ENCODE measurements around the gene LPIN2. TPM values are rescaled to one million over a fixed set of nuclear protein-coding genes. Genes with fewer than 3 reads are reported as not detected.

LPIN2 gene
- total RNA-seq, 1 donor from 2014 or later, result 11.0 TPM

DNA sequence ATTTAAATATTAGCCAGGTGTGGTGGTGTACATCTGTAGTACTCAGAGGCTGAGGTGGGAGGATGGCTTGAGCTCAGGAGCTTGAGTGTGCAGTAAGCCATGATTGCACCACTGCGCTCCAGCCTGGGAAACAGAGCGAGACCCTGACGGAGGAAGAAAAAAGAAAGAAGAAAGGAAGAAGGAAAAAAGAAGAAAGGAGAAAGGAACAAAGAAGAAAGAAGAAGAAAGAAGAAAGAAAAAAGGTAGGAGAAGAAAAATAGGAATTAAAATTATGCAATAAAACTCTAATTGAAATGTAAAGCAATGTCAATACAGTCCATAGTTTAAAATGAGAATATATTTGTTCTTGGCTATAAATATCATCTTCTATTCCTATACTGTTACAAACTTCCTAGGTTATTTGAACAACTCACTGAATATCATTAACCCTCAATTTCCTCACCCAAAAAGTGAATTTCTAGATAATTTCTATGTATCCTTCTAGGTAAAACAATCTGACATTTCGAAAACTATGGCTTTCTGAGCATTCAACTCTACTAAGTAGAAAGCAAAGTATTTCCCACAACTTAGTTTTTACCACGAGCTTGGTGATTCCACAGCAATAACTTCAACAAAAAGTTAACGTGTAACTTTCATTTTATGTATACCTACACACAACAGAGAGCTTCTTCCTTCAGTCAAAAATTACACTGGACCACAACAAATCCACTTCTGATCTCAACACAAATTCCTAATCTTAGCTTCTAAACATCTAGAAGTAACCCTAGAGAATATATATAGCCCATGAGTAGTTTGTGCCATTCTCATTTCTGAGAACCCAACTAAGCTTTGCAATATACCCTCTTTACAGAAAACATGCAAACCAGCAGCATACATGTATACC is 19.7 kb downstream of the LPIN2 start:
- no peak overlapping the region for H3K9ac ChIP-seq (ENCODE audit: low read depth in 1 of 3, low read length in 3 of 3)
- H3K27me3 ChIP-seq (ENCODE audit: control insufficient read depth in 3 of 3, insufficient read depth in 3 of 3, low read length in 3 of 3), result no peaks in the 10 kb centered on the region

DNA sequence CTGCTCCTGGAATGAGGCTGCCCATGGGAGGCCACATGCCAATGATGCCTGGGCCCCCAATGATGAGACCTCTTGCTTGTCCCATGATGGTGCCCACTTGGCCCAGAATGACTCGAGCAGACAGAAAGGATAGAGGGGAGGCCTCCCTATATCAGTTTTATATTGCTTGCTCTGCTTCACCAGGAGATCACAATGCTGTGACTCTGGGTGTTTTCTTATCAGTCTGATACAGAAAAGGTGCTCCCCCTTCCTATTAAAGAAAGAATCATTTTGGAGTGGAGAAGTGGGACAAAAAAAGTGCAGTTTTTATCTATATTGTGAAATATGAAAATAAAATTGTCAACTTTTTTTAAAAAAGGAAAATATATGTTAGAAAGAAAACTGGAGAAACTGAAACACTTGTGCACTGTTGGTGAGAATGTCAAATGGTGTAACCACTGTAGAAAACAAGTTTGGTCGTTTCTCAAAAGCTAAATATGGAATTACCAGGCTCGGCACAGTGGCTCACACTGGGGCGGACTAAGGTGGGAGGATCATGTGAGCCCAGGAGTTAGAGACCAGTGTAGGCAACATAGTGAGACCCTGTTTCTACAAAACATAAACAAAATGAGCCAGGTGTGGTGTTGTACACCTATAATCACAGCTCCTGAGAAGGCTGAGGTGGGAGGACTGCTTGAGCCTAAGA is 21.8 kb downstream of the LPIN2 start:
- Histone ChIP-seq H3K9me3 (ENCODE audit: control insufficient read depth in 3 of 3, low read length in 3 of 3) (no peaks in the 10 kb centered on the region), H3K4me3 (ENCODE audit: low read length in 3 of 3) (no peak overlapping the region), H3K27me3 (ENCODE audit: control insufficient read depth in 3 of 3, insufficient read depth in 3 of 3, low read length in 3 of 3) (no peaks in the 10 kb centered on the region), H3K36me3 (ENCODE audit: control insufficient read depth in 3 of 3, insufficient read depth in 3 of 3, low read length in 3 of 3) (no peaks in the 10 kb centered on the region), H3K27ac (ENCODE audit: low read depth, low read length) (no peak overlapping the region), H3K9ac (ENCODE audit: low read depth in 1 of 3, low read length in 3 of 3) (no peak overlapping the region), H3K4me1 (ENCODE audit: control insufficient read depth in 3 of 3, insufficient read depth in 3 of 3, low read length in 3 of 3) (no peaks in the 10 kb centered on the region)

More for the DNA sequence above, 19.7 kb downstream of the LPIN2 start:
- Histone ChIP-seq H3K9me3 (ENCODE audit: control insufficient read depth in 3 of 3, low read length in 3 of 3) (no peaks in the 10 kb centered on the region), H3K27ac (ENCODE audit: low read depth, low read length) (no peak overlapping the region), H3K36me3 (ENCODE audit: control insufficient read depth in 3 of 3, insufficient read depth in 3 of 3, low read length in 3 of 3) (no peaks in the 10 kb centered on the region), H3K4me1 (ENCODE audit: control insufficient read depth in 3 of 3, insufficient read depth in 3 of 3, low read length in 3 of 3) (peaks cover 8 to 10% (median 10%) of the 10 kb centered on the region in 3 donors), H3K4me3 (ENCODE audit: low read length in 3 of 3) (no peak overlapping the region)

DNA sequence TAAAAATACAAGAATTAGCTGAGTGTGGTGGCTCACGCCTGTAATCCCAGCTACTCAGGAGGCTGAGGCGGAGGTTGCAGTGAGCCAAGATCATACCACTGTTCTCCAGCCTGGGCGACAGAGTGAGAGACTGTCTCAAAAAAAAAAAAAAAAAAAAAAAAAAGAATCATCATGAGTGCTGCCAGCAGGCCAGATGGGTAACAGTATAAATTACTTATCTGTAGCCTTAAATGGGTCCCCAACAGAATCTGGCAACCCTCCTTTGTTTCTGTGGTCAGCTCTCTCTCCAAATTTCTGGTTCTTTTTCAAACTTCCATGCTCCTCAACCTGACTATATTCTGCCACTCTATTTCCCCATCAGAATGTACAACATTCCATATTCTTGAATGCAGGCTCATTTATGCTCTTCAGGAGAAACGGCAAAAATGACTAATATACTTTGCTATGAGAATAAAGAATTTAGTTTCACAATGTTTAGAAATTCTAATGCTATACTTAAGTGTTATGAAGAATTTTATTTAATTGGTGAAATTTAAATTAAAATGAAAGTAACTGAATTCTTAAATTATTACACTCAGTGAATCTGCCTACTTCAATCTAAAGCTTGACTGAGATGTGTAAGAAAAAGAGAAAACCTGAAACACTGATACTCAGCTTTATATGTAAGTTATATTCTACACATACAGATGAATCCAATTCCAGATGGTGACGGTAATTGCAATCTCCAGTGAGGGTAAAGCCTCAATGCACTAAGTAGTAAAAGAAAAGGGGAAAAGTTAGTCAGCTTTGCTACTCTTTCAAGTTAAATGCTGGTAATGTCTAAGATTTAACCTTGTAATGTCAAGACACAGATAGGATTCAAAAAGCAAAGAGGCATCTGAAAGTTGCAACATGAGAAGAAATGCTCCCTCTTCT is 24.8 kb downstream of the LPIN2 start:
- Histone ChIP-seq H3K27me3 (ENCODE audit: control insufficient read depth in 3 of 3, insufficient read depth in 3 of 3, low read length in 3 of 3) (no peaks in the 10 kb centered on the region), H3K9ac (ENCODE audit: low read depth in 1 of 3, low read length in 3 of 3) (no peak overlapping the region), H3K4me1 (ENCODE audit: control insufficient read depth in 3 of 3, insufficient read depth in 3 of 3, low read length in 3 of 3) (peaks cover 0 to 3% (median under 1%) of the 10 kb centered on the region in 3 donors), H3K4me3 (ENCODE audit: low read length in 3 of 3) (no peak overlapping the region), H3K27ac (ENCODE audit: low read depth, low read length) (no peak overlapping the region), H3K36me3 (ENCODE audit: control insufficient read depth in 3 of 3, insufficient read depth in 3 of 3, low read length in 3 of 3) (no peaks in the 10 kb centered on the region), H3K9me3 (ENCODE audit: control insufficient read depth in 3 of 3, low read length in 3 of 3) (no peaks in the 10 kb centered on the region)

DNA sequence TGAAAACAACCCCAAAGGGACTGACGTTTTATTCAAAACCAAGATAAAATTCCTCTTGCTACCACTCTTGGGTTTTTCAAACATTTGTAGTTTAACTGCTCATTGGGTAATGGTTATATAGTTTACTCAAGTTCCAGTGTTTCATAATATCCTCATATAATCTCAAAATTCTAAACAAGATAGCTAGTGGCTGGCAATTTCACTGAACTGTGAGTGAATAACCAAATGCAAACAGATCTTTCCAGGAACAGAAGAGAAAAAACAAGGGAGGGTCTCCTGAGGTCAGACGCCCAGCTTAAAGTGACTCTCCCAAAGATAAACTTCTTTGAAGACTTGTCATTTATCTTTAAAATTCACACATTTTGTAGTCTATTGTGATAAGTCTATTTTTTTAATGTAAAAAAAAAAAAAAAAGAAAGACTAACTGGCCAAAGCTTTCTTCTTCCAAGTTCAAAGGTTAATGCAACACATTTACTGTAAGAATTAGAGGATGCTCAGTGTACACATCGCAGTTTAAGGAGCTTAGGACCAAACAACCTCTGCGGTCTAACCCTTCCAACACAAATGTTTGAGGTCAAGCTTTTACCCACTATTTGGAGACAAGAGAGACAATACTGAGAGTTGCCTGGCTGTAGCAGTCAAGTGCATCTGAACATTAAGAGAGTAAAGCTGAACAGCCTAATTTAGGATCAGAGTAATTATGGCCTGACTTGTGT is 26.6 kb downstream of the LPIN2 start:
- Histone ChIP-seq H3K27me3 (ENCODE audit: control insufficient read depth in 3 of 3, insufficient read depth in 3 of 3, low read length in 3 of 3) (no peaks in the 10 kb centered on the region), H3K4me3 (ENCODE audit: low read length in 3 of 3) (no peak overlapping the region), H3K9me3 (ENCODE audit: control insufficient read depth in 3 of 3, low read length in 3 of 3) (no peaks in the 10 kb centered on the region), H3K27ac (ENCODE audit: low read depth, low read length) (no peak overlapping the region), H3K36me3 (ENCODE audit: control insufficient read depth in 3 of 3, insufficient read depth in 3 of 3, low read length in 3 of 3) (no peaks in the 10 kb centered on the region), H3K4me1 (ENCODE audit: control insufficient read depth in 3 of 3, insufficient read depth in 3 of 3, low read length in 3 of 3) (peaks cover 0 to 6% (median 4%) of the 10 kb centered on the region in 3 donors), H3K9ac (ENCODE audit: low read depth in 1 of 3, low read length in 3 of 3) (no peak overlapping the region)

DNA sequence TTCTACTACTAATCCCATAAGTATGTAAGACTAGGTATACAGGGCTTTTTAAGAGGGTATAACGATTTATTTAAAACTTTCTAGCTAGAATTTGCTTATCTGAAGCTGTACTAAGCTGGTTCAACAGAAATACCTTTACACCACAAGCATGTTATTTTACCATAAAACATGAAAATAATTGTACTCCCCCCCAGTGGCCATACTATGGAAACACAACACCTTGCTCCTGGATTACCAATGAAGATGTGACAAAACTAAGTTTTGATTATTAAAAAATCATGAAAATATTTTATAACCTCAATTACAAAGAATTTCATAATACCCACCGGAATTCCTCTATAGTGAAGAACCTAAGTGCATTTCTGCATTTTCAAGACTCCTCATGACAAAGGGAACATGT is 27.3 kb downstream of the LPIN2 start:
- no peak overlapping the region for H3K4me3 ChIP-seq (ENCODE audit: low read length in 3 of 3)
- no peaks in the 10 kb centered on the region for H3K9me3 ChIP-seq (ENCODE audit: control insufficient read depth in 3 of 3, low read length in 3 of 3)
- no peak overlapping the region for H3K27ac ChIP-seq (ENCODE audit: low read depth, low read length)
- peaks cover 3 to 10% (median 9%) of the 10 kb centered on the region in 3 donors for H3K4me1 ChIP-seq (ENCODE audit: control insufficient read depth in 3 of 3, insufficient read depth in 3 of 3, low read length in 3 of 3)
- no peaks in the 10 kb centered on the region for H3K27me3 ChIP-seq (ENCODE audit: control insufficient read depth in 3 of 3, insufficient read depth in 3 of 3, low read length in 3 of 3)
- no peak overlapping the region for H3K9ac ChIP-seq (ENCODE audit: low read depth in 1 of 3, low read length in 3 of 3)
- H3K36me3 ChIP-seq (ENCODE audit: control insufficient read depth in 3 of 3, insufficient read depth in 3 of 3, low read length in 3 of 3), result no peaks in the 10 kb centered on the region

DNA sequence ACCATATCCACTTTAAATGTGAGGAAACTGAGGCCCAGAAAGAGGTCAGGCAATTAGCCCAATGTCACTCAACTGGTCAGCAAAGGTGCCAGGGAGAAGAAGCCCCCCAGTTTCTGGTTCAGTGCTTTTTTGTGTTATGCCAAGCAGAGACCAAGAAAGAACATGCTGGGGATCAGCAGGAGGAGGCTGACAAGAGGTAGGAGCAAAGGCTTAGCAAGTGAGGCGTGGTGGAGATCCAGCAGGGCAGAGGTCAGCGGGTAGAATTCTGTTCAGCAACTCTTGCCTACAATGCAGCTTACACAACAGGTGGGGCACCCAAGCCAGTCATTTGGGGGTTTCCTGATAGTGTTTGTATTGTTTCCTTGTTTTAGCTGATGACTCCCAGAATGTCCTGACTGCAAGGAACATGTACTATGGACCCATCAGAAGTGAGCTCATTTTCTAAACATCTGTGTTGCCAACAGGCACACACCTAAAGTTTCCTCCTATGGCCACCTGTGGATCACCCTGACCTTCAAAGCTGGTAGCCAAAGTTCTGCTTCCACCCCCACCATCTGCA is 28.2 kb downstream of the LPIN2 start:
- H3K4me3 ChIP-seq (ENCODE audit: low read length in 3 of 3), result no peak overlapping the region
- H3K9ac ChIP-seq (ENCODE audit: low read depth in 1 of 3, low read length in 3 of 3), result no peak overlapping the region
- no peaks in the 10 kb centered on the region for H3K36me3 ChIP-seq (ENCODE audit: control insufficient read depth in 3 of 3, insufficient read depth in 3 of 3, low read length in 3 of 3)
- no peak overlapping the region for H3K27ac ChIP-seq (ENCODE audit: low read depth, low read length)
- H3K27me3 ChIP-seq (ENCODE audit: control insufficient read depth in 3 of 3, insufficient read depth in 3 of 3, low read length in 3 of 3), result no peaks in the 10 kb centered on the region
- H3K9me3 ChIP-seq (ENCODE audit: control insufficient read depth in 3 of 3, low read length in 3 of 3), result no peaks in the 10 kb centered on the region
- peaks cover 10 to 17% (median 14%) of the 10 kb centered on the region in 3 donors for H3K4me1 ChIP-seq (ENCODE audit: control insufficient read depth in 3 of 3, insufficient read depth in 3 of 3, low read length in 3 of 3)

DNA sequence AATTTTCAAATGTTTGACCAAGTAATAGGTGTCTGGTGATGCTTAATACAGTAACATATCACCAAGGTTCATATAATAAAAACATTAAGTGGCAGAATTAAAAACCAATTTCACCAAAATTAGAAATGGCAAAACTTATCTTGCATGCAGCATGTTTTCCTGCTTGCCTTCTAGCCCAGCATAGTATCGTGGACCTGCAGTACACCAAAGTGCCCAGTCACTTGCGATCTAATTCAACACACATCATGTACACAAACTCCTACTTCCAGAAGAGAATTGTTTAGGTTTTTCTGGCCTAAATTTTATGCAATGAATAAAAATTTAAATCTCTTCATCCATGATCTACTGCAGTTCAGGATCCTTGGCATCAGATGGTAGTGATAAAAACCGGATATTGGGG is 28.9 kb downstream of the LPIN2 start:
- no peak overlapping the region for H3K9ac ChIP-seq (ENCODE audit: low read depth in 1 of 3, low read length in 3 of 3)
- H3K36me3 ChIP-seq (ENCODE audit: control insufficient read depth in 3 of 3, insufficient read depth in 3 of 3, low read length in 3 of 3), result no peaks in the 10 kb centered on the region
- no peak overlapping the region for H3K27ac ChIP-seq (ENCODE audit: low read depth, low read length)
- peaks cover 11 to 20% (median 17%) of the 10 kb centered on the region in 3 donors for H3K4me1 ChIP-seq (ENCODE audit: control insufficient read depth in 3 of 3, insufficient read depth in 3 of 3, low read length in 3 of 3)
- H3K4me3 ChIP-seq (ENCODE audit: low read length in 3 of 3), result no peak overlapping the region
- H3K27me3 ChIP-seq (ENCODE audit: control insufficient read depth in 3 of 3, insufficient read depth in 3 of 3, low read length in 3 of 3), result no peaks in the 10 kb centered on the region
- no peaks in the 10 kb centered on the region for H3K9me3 ChIP-seq (ENCODE audit: control insufficient read depth in 3 of 3, low read length in 3 of 3)

DNA sequence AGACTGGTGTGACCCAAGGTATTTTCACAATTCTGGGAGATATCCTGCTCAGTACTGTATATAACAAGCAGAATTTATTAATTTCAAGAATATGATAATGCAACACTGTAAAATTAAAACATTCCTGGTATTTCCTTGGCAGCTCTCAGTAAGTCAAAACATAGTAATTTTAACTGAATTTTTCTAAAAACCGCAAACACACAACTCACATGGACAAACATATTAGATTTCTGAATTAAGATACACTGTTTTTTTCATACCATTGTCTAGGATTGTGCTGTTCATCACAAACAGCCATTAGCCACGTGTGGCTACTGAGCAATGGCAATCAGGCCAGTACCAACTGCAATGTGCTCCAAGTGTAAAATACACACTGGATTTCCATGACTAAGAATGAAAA is 29.6 kb downstream of the LPIN2 start:
- no peak overlapping the region for H3K4me3 ChIP-seq (ENCODE audit: low read length in 3 of 3)
- H3K27ac ChIP-seq (ENCODE audit: low read depth, low read length), result no peak overlapping the region
- peaks cover 15 to 26% (median 23%) of the 10 kb centered on the region in 3 donors for H3K4me1 ChIP-seq (ENCODE audit: control insufficient read depth in 3 of 3, insufficient read depth in 3 of 3, low read length in 3 of 3)
- H3K9me3 ChIP-seq (ENCODE audit: control insufficient read depth in 3 of 3, low read length in 3 of 3), result no peaks in the 10 kb centered on the region
- no peaks in the 10 kb centered on the region for H3K27me3 ChIP-seq (ENCODE audit: control insufficient read depth in 3 of 3, insufficient read depth in 3 of 3, low read length in 3 of 3)
- H3K36me3 ChIP-seq (ENCODE audit: control insufficient read depth in 3 of 3, insufficient read depth in 3 of 3, low read length in 3 of 3), result no peaks in the 10 kb centered on the region
- no peak overlapping the region for H3K9ac ChIP-seq (ENCODE audit: low read depth in 1 of 3, low read length in 3 of 3)
